K562 (cell line): ENCODE results near the gene TEX54. TPM values are rescaled to one million over a fixed set of nuclear protein-coding genes. Genes with fewer than 3 reads are reported as not detected.
A peak's percentile ranks its signal among the peaks of the same experiment; 100 is the strongest.
"Not testable (repeated sequence)": the region's sequence is repeated elsewhere in the genome, so short reads cannot be mapped to it uniquely, and the experiment has no call there.

Experiments used
- ATF4 ChIP-seq: fragments of 450-650 bp; formaldehyde crosslinking; IDR thresholded peaks from 2 replicates; pipeline ENCODE4 v1.4.0; 2022; ENCODE audit warnings: mild to moderate bottlenecking, moderate library complexity
- DMBX1 ChIP-seq: fragments of 250-450 bp; sonication (Bioruptor Pico); IDR thresholded peaks from 2 replicates; pipeline ENCODE4 v1.8.0; 2022; ENCODE audit warnings: inconsistent platforms, mild to moderate bottlenecking, moderate library complexity, borderline replicate concordance
- KLF6 ChIP-seq: fragments of 250-450 bp; sonication (Bioruptor Pico); IDR thresholded peaks from 2 replicates; pipeline ENCODE4 v1.4.0; 2020; ENCODE audit warnings: mild to moderate bottlenecking, moderate library complexity, borderline replicate concordance
- MEF2D ChIP-seq: conservative IDR thresholded peaks from 2 replicates; pipeline ENCODE4 v1.6.1; 2016; ENCODE audit warnings: low read depth, missing genetic modification characterization, missing compliant biosample characterization
- NR2C1 ChIP-seq, 2 experiments: fragments of 450-650 bp; IDR thresholded peaks; 2 replicates each; pipeline ENCODE4 v1.6.1; 2017; ENCODE audit warnings: mild to moderate bottlenecking in 2 of 2, antibody characterized with exemption in 1 of 2, inconsistent platforms in 1 of 2, missing compliant biosample characterization in 1 of 2, missing genetic modification characterization in 1 of 2
- NR4A1 ChIP-seq, 2 experiments: fragments of 250-450 bp in 1 of 2; fragments of 450-650 bp in 1 of 2; sonication (Bioruptor Pico) in 1 of 2; IDR thresholded peaks; 2 replicates each; pipeline versions ENCODE4 v1.4.0 to v1.6.1; 2016 to 2020; ENCODE audit warnings: mild to moderate bottlenecking in 2 of 2, missing compliant biosample characterization in 1 of 2, missing genetic modification characterization in 1 of 2, moderate library complexity in 1 of 2
- PYGO2 ChIP-seq: fragments of 450-650 bp; IDR thresholded peaks from 2 replicates; pipeline ENCODE4 v1.6.1; 2016; ENCODE audit warnings: mild to moderate bottlenecking, missing genetic modification characterization, moderate library complexity, missing compliant biosample characterization
- SMAD4 ChIP-seq: fragments of 250-450 bp; sonication (Bioruptor Pico); conservative IDR thresholded peaks from 2 replicates; pipeline ENCODE4 v1.8.0; 2021; ENCODE audit warnings: inconsistent platforms, mild to moderate bottlenecking, moderate library complexity
- TCFL5 ChIP-seq: fragments of 250-450 bp; sonication (Bioruptor Pico); conservative IDR thresholded peaks from 2 replicates; pipeline ENCODE4 v1.6.1; 2021; ENCODE audit warnings: mild to moderate bottlenecking, moderate library complexity, matching md5 sums
- ZNF165 ChIP-seq: fragments of 250-450 bp; sonication (Bioruptor Pico); IDR thresholded peaks from 2 replicates; pipeline ENCODE4 v1.4.0; 2020; ENCODE audit warnings: borderline replicate concordance
- ZNF175 ChIP-seq: fragments of 200-800 bp; sonication (Bioruptor generic); IDR thresholded peaks from 2 replicates; pipeline ENCODE4 v1.6.1; 2016; ENCODE audit warnings: low read depth, mild to moderate bottlenecking, missing genetic modification characterization, missing compliant biosample characterization
- ZNF586 ChIP-seq: fragments of 450-650 bp; formaldehyde crosslinking; conservative IDR thresholded peaks from 2 replicates; pipeline ENCODE4 v1.4.0; 2020; ENCODE audit warnings: mild to moderate bottlenecking, moderate library complexity
- ZNF79 ChIP-seq: fragments of 250-450 bp; sonication (Bioruptor Pico); IDR thresholded peaks from 2 replicates; pipeline ENCODE4 v1.4.0; 2020; ENCODE audit warnings: low read depth, mild to moderate bottlenecking, moderate library complexity
- polyA plus RNA-seq, 8 experiments: library from polyadenylated mRNA; depleted of rRNA in 4 of 8; stranded (reverse) in 5 of 8; unstranded in 3 of 8; fragments of >200 nt; fragmentation: Nextera tagmentation in 2 of 8; fragmentation: Illumina TruSeq in 1 of 8; extraction: Ambion mirVana in 2 of 8; extraction: Trizol in 1 of 8; gene quantifications; 2 replicates each; pipeline versions ENCODE4 v1.2.1 to v1.2.3, GENCODE V29; 2011 to 2014; ENCODE audit warnings: inconsistent platforms in 1 of 8, missing spikeins in 1 of 8
- total RNA-seq, 7 experiments: library from RNA; depleted of rRNA in 6 of 7; stranded (reverse); fragments of >200 nt in 6 of 7; fragmentation: Illumina TruSeq in 2 of 7; extraction: Trizol in 2 of 7; gene quantifications; 2 replicates each; pipeline versions ENCODE4 v1.2.1 to v1.2.3, GENCODE V29; 2011 to 2021; ENCODE audit warnings: low replicate concordance in 1 of 7
- TF ChIP-seq, protein P1 (sequence below): fragments of 450-650 bp; conservative IDR thresholded peaks from 2 replicates; pipeline ENCODE4 v1.6.1; 2016; ENCODE audit warnings: missing genetic modification characterization, low read depth, mild to moderate bottlenecking, control low read depth, missing compliant biosample characterization
- TF ChIP-seq, protein P2 (sequence below): fragments of 450-650 bp; IDR thresholded peaks from 2 replicates; pipeline ENCODE4 v1.6.1; 2018; ENCODE audit not compliant: partially characterized antibody
- TF ChIP-seq, protein P3 (sequence below), 2 experiments: IDR thresholded peaks in 1 of 2; conservative IDR thresholded peaks in 1 of 2; 2 replicates each; pipeline ENCODE4 v1.6.1; 2016; ENCODE audit warnings: low read depth in 2 of 2, mild to moderate bottlenecking in 1 of 2, missing compliant biosample characterization in 1 of 2, missing genetic modification characterization in 1 of 2, moderate library complexity in 1 of 2

TEX54 gene
- total and polyA plus RNA-seq, 9 of the 15 experiments (the other 6 are each of a cell fraction or from before 2014, with no cell fraction given): not detected

- TF ChIP-seq KLF6 (CRISPR knock-in tag) (peak; percentile 76; the same call in 1 of the 2 replicates), DMBX1 (CRISPR knock-in tag) (peak; percentile 82; the same call in 1 of the 2 replicates), NR2C1 (tag; IDR thresholded peaks at IDR 0.05) (peak; percentile 51; the same call in 1 of the 2 replicates), ATF4 (CRISPR knock-in tag) (0 out of 2 replicates have a peak, but pooled peaks have one; percentile 41), ZNF79 (CRISPR knock-in tag) (peak; percentile 78; the same call in 1 of the 2 replicates), PYGO2 (tag) (peak; percentile 79; the same call in 1 of the 2 replicates), ZNF586 (peak; percentile 58; the same call in 1 of the 2 replicates), TCFL5 (0 out of 2 replicates have a peak, but pooled peaks have one; percentile 54), ZNF175 (CRISPR knock-in tag) (0 out of 2 replicates have a peak, but pooled peaks have one; percentile 35), NR4A1 (tag; IDR thresholded peaks at IDR 0.05) (peak; percentile 94), MEF2D (tag) (0 out of 2 replicates have a peak, but pooled peaks have one; percentile 42), ZNF165 (0 out of 2 replicates have a peak, but pooled peaks have one; percentile 53), SMAD4 (CRISPR knock-in tag) (peak; percentile 66; the same call in 1 of the 2 replicates)
- not testable (repeated sequence) for TF ChIP-seq NR2C1 (IDR thresholded peaks at IDR 0.05); NR4A1 (CRISPR knock-in tag; IDR thresholded peaks at IDR 0.05)
- TF ChIP-seq, protein P1, sequence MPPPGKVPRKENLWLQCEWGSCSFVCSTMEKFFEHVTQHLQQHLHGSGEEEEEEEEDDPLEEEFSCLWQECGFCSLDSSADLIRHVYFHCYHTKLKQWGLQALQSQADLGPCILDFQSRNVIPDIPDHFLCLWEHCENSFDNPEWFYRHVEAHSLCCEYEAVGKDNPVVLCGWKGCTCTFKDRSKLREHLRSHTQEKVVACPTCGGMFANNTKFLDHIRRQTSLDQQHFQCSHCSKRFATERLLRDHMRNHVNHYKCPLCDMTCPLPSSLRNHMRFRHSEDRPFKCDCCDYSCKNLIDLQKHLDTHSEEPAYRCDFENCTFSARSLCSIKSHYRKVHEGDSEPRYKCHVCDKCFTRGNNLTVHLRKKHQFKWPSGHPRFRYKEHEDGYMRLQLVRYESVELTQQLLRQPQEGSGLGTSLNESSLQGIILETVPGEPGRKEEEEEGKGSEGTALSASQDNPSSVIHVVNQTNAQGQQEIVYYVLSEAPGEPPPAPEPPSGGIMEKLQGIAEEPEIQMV (tag): peak; percentile 53; the same call in 1 of the 2 replicates
- TF ChIP-seq, protein P2, sequence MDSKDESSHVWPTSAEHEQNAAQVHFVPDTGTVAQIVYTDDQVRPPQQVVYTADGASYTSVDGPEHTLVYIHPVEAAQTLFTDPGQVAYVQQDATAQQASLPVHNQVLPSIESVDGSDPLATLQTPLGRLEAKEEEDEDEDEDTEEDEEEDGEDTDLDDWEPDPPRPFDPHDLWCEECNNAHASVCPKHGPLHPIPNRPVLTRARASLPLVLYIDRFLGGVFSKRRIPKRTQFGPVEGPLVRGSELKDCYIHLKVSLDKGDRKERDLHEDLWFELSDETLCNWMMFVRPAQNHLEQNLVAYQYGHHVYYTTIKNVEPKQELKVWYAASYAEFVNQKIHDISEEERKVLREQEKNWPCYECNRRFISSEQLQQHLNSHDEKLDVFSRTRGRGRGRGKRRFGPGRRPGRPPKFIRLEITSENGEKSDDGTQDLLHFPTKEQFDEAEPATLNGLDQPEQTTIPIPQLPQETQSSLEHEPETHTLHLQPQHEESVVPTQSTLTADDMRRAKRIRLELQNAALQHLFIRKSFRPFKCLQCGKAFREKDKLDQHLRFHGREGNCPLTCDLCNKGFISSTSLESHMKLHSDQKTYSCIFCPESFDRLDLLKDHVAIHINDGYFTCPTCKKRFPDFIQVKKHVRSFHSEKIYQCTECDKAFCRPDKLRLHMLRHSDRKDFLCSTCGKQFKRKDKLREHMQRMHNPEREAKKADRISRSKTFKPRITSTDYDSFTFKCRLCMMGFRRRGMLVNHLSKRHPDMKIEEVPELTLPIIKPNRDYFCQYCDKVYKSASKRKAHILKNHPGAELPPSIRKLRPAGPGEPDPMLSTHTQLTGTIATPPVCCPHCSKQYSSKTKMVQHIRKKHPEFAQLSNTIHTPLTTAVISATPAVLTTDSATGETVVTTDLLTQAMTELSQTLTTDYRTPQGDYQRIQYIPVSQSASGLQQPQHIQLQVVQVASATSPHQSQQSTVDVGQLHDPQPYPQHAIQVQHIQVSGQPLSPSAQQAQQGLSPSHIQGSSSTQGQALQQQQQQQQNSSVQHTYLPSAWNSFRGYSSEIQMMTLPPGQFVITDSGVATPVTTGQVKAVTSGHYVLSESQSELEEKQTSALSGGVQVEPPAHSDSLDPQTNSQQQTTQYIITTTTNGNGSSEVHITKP: peak; percentile 60
- TF ChIP-seq, protein P3, sequence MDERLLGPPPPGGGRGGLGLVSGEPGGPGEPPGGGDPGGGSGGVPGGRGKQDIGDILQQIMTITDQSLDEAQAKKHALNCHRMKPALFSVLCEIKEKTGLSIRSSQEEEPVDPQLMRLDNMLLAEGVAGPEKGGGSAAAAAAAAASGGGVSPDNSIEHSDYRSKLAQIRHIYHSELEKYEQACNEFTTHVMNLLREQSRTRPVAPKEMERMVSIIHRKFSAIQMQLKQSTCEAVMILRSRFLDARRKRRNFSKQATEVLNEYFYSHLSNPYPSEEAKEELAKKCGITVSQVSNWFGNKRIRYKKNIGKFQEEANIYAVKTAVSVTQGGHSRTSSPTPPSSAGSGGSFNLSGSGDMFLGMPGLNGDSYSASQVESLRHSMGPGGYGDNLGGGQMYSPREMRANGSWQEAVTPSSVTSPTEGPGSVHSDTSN (CRISPR knock-in tag; IDR thresholded peaks at IDR 0.05; ENCODE audit: low read depth): not testable (repeated sequence)
- TF ChIP-seq, protein P3 (tag; conservative IDR thresholded peaks at IDR 0.05; ENCODE audit: low read depth): 0 out of 2 replicates have a peak, but pooled peaks have one; percentile 23
Measured at GRCh38 chr11:62859281-62859703, 26.7 kb upstream of the TEX54 start (continued).
